GM19025 (cell line): ENCODE data around the gene MAN2C1.
A peak's percentile ranks its signal among the peaks of the same experiment; 100 is the strongest.
"Not testable (repeated sequence)": the region's sequence is repeated elsewhere in the genome, so short reads cannot be mapped to it uniquely, and the experiment has no call there.

Experiments used
- ATAC-seq: cut with Tn5 transposase; IDR thresholded peaks from one replicate; pipeline ENCODE4 v1.9.1; 2021; ENCODE audit warnings: mild to moderate bottlenecking, low read depth, moderate library complexity; ENCODE audit not compliant: unreplicated experiment

The MAN2C1 gene

GRCh38 chr15:75367913-75368688 lies at the start of gene MAN2C1:
TSS of gene MAN2C1 (minus strand) at chr15:75368607. CDS start at chr15:75368583, 24 bp downstream.
- peak; percentile 82 for ATAC-seq

DNA sequence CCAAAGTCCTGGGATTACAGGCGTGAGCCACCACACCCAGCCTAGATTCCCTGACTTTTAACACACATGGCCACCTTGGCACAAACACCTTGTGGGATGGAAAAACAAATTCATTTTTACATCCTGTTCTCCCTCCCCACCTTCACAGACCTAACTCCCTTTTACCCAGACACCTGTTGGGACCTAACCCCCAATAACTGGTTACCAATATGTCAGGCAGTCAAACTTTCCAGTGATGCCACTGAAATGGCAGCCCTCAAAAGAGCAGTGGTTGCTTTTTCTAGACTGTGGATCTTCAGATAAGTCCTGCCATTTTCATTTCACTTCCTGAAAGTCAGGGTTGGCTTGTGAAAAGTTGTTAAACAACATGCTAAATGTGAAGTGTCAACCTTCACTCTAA lies 48.2 kb upstream of the MAN2C1 start:
- no peak for ATAC-seq

GRCh38 chr15:75410196-75410595 lies 41.8 kb upstream of the MAN2C1 start:
- ATAC-seq = no peak

GRCh38 chr15:75407083-75407482 lies 38.7 kb upstream of the MAN2C1 start:
- no peak for ATAC-seq

GRCh38 chr15:75403892-75404291 lies 35.5 kb upstream of the MAN2C1 start:
- ATAC-seq = no peak

DNA sequence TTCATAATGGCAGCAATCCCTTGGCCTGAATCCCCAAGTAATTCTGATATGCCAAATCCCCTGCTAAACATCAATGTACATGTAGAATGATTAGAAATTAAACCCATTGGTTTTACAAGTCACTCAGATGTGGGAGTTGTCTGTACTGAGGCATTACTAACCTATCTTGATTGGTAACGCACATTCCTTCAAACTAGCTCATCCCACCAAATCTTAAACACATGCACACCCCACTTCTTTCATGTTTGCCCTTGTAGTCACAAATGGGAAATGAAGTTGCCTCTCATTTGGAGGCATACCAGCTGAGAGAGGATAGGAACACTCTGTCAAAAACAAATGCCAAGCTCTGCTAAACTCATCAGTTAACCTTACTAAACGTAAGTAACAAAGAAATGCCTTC lies 29.1 kb upstream of the MAN2C1 start:
- no peak for ATAC-seq

DNA sequence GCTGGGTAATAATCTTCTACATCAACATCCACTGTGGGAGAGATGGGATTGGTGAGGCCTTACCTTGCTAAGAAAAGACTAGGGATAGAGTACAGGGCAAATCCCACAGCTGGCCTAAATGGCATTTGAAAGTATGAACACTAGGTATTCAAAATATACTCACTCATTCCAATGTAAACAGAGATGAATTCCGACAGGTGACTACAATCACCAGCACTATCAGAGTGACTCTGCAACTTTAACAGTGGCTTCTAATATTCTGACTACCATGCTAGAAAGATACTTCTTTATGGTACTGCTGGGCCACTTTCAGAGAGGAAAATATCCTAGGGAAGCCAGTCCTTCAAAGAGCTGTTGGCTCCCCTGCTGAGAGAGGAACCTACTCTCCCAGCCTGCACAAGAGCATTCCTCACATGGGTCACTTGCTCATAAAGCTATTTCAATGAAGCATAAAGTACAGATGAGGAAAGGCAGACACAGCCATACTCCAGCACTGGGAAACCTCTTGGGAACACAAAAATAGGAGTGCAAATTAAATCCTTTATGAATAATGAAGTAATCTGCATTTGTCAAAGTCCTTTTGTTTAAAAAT lies 21.5 kb upstream of the MAN2C1 start:
- no peak for ATAC-seq

- not testable (repeated sequence) for ATAC-seq
Measured at GRCh38 chr15:75383986-75384385, 15.6 kb upstream of the MAN2C1 start.

DNA sequence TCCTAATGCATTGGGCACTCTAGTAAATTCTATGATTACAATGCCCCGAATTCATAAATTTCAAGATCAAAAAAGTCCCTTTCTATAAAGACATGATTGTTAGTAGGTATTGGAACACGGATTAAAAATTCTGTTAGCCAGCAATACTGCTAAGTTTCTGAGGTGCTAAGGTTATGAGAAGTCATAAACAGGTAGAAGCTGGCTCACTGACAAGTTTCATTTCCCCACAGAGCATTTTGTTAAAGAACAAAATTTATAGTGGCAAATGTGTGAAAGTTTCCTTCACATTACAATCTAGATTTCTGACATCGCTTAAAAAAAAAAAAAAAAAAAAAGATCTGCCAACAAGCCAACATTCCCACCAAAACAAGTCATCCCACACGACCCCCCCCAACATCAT lies 12.4 kb upstream of the MAN2C1 start:
- no peak for ATAC-seq

DNA sequence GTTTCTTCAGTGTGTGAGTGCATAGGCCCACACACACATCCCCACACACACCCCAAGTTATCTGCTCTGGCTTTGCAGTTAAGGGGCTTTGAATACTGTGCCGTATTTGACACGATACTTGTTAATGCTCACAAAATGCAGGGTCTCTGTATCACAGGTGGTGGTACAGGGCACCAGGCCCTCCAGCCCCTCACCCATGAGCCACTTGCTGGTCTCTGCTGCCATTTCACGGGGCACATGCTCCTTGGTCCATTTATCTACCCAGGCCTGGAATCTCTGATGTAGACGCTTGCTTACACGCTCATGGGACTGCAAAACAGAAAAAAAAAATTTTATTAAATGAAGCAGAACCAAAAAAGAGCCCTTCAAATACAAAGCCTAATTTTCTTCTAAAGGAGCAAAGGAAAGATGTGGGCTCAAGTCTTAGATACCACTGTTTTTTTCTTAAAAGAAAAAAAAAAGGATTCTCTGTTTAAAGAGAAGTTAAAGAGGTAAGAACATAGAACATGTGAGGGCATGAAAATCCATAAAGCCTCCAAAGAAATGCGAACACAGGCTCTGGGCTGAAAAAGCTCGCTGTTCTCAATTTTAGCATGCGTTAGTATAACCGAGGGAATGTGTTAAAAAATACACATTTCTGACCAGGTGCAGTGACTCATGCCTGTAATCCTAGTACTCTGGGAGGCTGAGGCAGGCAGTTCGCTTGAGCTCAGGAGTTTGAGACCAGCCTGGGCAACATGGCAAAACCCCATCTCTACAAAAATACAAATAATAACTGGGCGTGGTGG lies 3.7 kb upstream of the MAN2C1 start:
- ATAC-seq = no peak

DNA sequence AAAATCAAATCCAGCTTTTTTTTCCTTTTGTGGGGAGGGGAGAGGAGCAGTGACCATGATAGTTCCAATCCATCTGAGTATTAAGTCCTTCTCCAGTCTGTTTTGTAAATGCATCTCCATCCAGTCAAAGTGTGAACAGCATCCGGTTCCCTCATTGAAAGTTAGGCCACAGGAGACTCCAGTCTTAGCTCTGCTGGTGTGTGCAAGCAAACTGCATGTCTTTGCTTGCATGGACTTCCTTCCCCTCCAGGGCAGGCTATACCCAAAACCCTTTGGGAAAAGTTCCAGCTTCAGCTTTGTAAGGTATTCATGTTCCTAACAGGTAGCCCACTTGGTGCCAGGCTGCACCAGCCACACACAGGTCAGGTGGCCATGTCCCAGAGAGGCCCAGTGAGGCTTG lies 3.1 kb upstream of the MAN2C1 start:
- no peak for ATAC-seq

- ATAC-seq = no peak
Measured at GRCh38 chr15:75369897-75370581, 1.6 kb upstream of the MAN2C1 start.

DNA sequence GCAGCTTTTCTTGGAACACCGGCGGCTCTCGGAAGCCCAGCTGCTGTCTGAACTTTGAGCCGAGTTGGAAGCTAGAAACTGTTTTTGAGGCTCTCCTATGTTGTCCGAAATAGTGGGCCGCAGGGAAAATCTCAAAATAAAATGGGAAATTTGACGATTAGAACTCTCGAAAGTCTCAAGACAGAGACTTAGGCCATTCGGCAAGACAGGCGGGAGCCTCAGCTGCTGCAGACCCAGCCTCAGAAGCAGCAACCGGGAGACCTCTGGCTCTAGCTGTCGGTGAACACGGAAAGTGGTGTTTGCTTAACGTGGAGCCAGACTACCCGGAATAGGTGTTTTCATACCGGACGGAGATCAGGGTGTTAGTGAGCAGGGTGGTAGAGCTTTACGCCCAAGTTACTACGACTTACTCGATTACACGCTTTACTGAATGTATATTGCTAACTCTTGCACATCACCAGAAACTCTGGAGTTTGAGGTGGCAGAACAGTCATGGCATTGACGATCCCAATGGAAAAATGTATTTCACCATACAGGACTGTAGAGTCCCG lies 357 bp upstream of the MAN2C1 start:
- ATAC-seq = peak; percentile 2

DNA sequence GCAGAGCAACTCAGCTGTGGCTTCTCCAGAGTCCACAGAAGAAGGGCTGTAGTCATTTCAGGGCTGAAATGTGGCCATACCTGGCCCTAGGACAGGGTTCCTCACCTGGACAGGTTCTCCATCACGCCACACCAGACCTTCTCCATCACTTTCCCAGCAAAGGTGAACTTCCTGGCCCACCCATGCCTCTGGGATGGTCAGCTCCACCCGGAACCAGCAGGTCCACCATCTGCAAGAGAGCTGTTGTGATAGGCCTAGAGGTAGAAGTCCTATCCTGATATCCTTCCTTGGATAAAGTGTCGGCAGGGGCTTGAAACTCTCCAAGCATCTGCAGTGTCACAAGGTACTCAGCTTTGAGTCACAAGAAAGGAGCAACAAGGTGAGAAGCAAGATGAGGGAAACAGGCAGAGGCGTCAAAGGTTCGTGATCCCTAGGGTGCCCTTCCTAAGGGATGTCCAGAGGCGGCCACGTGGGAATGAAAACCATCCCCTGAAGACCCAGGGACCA lies 948 bp downstream of the MAN2C1 start:
- ATAC-seq = no peak

GRCh38 chr15:75367006-75367405 lies 1.4 kb downstream of the MAN2C1 start:
- no peak for ATAC-seq

- ATAC-seq = no peak
Measured at GRCh38 chr15:75366163-75366562, 2.2 kb downstream of the MAN2C1 start.

GRCh38 chr15:75364881-75365280 lies 3.5 kb downstream of the MAN2C1 start:
- no peak for ATAC-seq

DNA sequence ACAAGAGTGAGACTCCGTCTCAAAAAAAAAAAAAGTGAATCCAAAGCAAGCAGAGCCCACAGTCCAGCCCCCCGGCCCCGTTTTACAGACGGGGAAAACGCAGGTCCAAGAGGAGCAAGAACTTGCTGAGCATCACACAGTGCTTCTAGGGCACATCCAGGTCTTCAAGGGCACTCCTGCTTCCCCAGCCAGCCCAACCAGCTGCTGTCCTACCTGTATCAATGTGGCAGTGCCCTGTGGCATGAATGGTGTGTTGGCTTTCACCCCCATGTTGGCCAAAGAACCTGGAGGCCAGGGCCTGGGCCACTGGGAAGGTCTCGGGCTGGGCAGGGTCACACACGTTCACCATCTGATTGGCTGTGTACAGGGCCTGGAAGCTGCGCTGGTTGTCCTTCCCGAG lies 4.6 kb downstream of the MAN2C1 start:
- no peak for ATAC-seq

GRCh38 chr15:75362642-75363249 lies 5.7 kb downstream of the MAN2C1 start:
- ATAC-seq = no peak
